ENCODE data around the gene ZGLP1. TPM values are rescaled to one million over a fixed set of nuclear protein-coding genes. Genes with fewer than 3 reads are reported as not detected.

ZGLP1 gene
- polyA plus RNA-seq, 1 donor, result 3.4 TPM

- DNase-seq (ENCODE audit: low read depth), result no peak
Measured at GRCh38 chr19:10327793-10328192, 18.2 kb upstream of the ZGLP1 start.

DNA sequence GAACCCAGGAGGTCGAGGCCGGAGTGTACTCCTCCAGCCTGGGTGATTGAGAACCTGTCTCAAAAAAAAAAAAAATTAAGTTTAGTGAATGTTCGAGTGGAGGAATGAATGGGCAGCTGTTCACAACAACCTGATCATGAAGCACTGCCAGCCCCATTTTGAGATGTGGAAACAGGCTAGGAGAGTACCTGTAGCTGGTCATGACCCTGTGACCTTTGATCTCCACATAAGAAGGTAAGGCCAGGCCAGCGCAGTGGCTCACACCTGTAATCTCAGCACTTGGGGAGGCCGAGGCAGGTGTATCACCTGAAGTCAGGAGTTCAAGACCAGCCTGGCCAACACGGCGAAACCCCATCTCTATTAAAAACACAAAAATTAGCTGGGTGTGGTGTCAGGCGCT lies 16.1 kb upstream of the ZGLP1 start:
- DNase-seq (ENCODE audit: low read depth), result no peak

- DNase-seq (ENCODE audit: low read depth), result no peak
Measured at GRCh38 chr19:10321874-10322835, 12.5 kb upstream of the ZGLP1 start.

DNA sequence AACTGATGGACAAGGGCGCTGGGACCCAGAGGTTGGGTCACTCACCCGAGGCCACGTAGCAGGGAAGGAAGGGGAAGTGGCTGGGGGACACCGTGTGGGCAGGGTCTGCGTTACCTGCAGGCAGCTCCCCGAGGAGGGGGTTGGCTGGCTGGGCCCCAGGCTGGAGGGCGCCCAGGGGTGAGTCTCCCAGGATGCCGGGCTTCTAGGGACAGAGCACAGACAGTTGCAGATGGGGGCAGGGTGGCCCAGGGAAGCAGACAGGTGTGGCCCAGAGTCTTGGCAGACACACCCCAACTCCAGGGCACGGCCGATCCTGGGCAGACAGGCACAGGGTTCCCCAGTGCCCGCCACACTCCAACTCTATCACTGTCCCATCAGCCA lies 11.8 kb upstream of the ZGLP1 start:
- no peak for DNase-seq (ENCODE audit: low read depth)

- DNase-seq (ENCODE audit: low read depth), result no peak
Measured at GRCh38 chr19:10320602-10321416, 11.2 kb upstream of the ZGLP1 start.

GRCh38 chr19:10318807-10319682 lies 9.4 kb upstream of the ZGLP1 start:
- DNase-seq (ENCODE audit: low read depth), result no peak

GRCh38 chr19:10317857-10318462 lies 8.3 kb upstream of the ZGLP1 start:
- DNase-seq (ENCODE audit: low read depth), result no peak

DNA sequence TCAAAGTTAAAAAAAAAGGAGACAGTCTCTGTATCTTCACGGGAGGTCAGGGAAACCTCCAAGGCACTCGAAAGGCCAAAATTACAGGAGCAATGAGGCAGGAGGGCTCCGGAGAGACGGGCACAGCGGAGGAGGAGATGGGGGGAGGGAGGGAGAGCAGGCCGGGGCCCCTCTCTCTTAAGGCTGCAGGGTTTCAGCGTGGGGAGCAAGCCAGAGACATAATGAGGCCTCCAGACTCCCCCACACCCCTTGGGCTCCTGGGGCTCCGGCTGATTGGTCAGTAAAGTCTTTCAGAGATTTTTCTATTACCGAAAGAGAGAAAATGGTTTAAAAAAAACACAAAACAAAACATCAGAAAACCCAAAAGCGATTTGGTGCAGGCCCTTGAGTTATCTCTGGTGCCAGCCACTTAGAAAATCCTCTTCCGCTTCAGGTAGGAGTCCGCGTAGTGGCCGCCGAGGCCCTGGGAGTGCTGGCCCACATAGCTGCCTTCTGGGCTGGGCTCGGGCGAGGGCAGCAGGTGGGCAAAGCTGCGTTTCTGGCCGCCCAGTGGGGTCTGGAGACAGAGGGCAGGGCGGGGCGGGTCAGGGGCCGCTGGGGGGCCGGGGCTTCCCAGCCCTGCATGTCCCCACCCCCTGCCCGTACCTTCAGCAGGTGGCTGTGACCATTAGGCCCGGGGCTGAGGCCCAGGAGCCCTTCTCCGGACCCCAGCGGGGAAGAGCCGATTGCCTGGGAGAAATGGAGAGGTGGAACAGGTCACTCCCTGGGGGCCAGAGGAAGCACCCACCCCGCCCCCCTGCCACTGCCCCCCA lies 7.6 kb upstream of the ZGLP1 start:
- no peak for DNase-seq (ENCODE audit: low read depth)

DNA sequence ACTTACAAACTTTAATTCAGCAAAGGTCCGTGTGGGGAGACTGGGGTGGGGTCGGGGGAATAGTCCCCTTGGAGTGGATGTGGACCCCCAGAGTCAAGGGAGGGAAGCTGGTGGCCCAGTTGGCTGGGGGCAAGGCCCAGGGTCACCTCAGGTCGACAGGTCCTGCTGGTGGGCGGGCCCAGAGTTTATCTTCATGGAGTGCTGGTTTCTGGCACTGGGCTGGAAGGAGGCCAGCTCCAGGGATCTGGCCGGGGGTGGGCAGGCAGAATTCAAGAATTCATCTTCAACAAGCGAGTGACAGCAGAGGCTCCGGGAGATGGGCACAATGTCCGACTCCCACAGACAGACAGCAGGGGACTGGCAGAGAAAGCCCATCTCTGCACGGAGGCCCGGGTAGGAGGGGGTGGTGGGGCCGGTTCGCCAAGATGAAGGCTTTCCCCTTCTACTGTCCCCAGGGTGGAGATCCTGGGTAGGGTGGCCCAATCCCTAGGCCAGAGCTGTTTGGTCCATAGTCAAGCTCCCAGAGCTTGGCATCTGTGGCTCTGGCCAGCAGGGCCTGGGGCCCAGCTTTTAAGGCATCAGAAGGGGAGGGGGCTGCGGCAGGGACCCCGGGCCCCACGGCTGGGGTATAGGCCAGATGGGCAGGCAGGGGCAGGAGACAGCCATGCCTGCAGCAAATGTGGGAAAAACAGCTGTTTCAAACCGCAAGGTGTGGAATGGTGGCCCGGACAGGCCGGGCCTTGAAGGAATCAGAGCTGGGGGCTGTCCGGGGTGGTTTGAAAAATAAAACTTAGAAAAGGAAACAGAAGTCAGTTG lies 6.8 kb upstream of the ZGLP1 start:
- no peak for DNase-seq (ENCODE audit: low read depth)

DNA sequence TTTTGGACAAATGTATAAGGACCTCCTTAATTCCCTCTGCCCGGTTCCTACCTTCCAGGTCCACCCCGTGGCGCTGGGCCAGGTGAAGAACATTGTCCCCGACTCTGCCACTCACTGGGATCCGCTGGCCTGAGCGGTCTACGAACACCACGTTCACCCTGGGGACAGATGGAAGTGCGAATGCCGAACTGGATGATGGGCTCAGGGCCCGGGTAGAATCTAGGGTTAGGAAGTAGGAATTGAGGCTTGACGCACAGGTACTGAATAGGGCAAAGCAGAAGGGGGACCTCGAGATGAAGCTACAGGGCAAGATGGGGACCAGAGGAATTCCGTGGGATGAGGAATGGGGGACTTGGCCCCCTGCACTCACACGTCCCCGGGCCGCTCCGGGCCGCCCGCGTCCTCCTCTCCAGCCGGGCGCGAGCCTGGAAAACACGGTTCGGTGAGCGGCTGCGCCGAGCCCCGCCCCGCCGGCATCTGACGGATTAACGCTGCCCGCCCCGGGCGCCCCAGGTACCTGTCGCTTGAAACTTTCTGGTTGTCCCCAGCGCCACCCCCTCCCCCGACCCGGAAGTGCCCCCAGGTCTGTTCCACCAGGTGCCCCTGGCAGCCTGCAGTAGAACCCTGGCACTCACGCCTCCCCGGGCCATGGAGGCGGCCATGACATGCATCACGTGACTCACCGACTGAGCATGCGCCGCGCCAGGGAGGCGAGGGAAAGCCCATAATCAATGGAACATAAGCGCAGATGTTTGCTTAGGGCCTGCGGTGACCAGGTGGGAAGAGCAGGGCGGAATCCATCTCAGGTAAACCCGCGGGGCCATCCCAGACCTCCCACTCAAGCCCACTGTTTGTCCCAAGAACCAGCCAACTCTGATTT lies 6.0 kb upstream of the ZGLP1 start, which contains the start of gene FDX2:
TSS of gene FDX2 (minus strand) at position 681 of the 880 bp plus-strand sequence. CDS start at position 662, 19 bp downstream.
- DNase-seq (ENCODE audit: low read depth), result peak; percentile 46

DNA sequence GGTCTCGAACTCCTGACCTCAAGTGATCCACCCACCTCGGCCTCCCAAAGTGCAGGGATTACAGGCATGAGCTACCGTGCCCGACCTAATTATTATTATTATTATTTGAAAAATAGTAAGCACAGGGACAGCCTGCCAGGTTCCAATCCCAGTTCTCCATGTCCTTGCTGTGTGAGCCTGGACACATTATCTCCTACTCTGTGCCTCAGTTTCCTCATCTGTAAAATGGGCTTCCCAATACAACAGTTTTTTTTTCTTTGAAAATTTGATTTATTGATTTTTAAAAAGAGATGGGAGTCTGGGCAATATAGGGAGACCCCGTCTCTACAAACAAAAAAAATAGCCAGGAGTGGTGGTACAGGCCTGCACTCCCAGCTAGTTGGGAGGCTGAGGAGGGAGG lies 3.3 kb downstream of the ZGLP1 start:
- DNase-seq (ENCODE audit: low read depth), result no peak

DNA sequence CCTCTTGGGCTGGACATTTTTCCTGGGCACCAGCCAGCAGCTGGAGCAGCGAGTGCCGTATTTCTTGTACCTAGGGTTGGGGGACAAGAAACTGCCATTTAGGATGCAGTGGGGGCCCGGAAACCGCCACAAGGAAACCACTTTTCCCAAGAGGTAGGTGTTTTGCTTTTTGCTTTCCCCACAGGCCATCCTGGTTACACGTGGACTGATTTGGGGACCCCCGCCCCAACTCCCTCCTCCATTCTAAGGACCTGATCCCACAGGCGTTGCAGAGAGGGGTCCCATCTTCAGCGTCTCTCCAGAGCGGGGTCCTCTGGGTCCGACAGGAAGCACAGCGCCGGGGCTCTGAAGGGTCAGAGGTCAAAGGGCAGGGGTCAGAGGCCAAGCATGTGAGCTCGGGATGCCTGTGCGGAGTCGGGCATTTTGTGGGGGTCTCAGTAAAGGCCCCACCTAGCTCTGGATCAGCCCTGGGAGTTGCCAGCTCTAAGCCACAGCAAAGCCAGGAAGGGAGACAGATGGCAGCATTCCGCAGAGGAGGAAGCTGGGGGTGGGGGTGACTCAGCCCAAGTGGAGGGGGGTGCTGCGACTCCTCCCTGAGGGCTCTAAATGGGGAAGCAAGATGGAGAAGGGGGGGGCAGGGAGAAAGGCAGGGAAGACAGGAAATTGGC lies 4.3 kb downstream of the ZGLP1 start:
- no peak for DNase-seq (ENCODE audit: low read depth)

GRCh38 chr19:10299545-10300458 lies 9.8 kb downstream of the ZGLP1 start:
- DNase-seq (ENCODE audit: low read depth), result no peak

DNA sequence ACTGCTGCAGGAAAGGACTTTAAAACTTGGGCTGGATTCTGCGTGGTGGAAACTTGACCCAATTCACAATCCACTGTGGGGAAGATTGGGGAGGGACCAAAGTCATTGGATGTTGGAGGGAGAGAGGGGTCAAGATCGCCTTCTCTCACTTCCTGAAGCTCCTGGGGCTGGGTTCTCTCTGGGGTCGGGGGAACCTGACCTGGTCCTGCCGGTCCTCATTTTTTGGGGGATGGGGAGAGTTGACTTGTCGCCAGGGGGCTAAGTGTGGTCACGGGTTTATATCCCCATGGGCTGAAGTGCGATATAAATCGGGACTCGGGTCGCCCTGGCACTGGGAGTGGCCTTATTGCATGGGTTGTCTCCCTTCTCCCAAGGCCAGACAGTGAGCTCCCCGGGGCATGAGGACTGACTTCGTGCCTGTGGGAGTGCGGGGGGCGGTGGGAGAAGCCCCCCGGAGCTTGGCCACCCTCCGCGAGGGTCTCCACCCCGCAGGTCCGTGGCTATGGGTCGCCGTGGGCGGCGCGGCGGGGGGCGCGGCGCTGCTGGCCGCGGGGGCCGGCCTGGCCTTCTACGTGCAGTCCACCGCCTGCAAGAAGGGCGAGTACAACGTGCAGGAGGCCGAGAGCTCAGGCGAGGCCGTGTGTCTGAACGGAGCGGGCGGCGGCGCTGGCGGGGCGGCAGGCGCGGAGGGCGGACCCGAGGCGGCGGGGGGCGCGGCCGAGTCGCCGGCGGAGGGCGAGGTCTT lies 13.6 kb downstream of the ZGLP1 start:
- DNase-seq (ENCODE audit: low read depth), result no peak

GRCh38 chr19:10295305-10295846 lies 14.2 kb downstream of the ZGLP1 start:
- no peak for DNase-seq (ENCODE audit: low read depth)

DNA sequence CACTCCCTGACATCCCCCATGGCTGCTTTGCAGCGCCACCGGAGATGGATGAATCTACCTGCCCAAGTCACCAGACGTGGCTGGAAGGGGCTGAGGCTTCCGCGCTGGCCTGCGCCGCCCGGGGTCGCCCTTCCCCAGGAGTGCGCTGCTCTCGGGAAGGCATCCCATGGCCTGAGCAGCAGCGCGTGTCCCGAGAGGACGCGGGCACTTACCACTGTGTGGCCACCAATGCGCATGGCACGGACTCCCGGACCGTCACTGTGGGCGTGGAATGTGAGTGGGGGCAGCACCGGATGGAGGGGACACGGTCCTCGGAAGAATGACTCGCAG lies 15.3 kb downstream of the ZGLP1 start:
- no peak for DNase-seq (ENCODE audit: low read depth)

All from forelimb muscle (tissue), 1 donor.